AG04449 (cell line): Measurements from ENCODE around the gene SNAPIN.

Source experiments
- CTCF ChIA-PET: fragments of 350-600 bp; formaldehyde crosslinking; extraction: SDS; loops from one replicate; lab custom pipeline; 2021; ENCODE audit warnings: antibody characterized with exemption; lab: Yijun Ruan, JAX
- POLR2A ChIA-PET: fragments of 400-600, 350-600 bp; formaldehyde crosslinking; extraction: SDS; loops from one replicate; lab custom pipeline; 2020; ENCODE audit warnings: antibody characterized with exemption, inconsistent platforms; lab: Yijun Ruan, JAX
- DNase-seq: peaks from one replicate; pipeline ENCODE4 v3.0.0-alpha.2; 2010; ENCODE audit warnings: low read depth, low spot score
- H3K4me3 ChIP-seq: 2 replicates; pipeline ENCODE4 v1.5.1; 2011; ENCODE audit warnings: low read depth, mild to moderate bottlenecking, control low read depth, low read length
- CTCF ChIP-seq: IDR thresholded peaks from one replicate; pipeline ENCODE4 v1.5.1; 2011; ENCODE audit warnings: mild to moderate bottlenecking, moderate library complexity, low read length, control low read depth, inconsistent platforms; ENCODE audit not compliant: insufficient read depth; ENCODE audit errors: missing control alignments

The SNAPIN gene

DNA sequence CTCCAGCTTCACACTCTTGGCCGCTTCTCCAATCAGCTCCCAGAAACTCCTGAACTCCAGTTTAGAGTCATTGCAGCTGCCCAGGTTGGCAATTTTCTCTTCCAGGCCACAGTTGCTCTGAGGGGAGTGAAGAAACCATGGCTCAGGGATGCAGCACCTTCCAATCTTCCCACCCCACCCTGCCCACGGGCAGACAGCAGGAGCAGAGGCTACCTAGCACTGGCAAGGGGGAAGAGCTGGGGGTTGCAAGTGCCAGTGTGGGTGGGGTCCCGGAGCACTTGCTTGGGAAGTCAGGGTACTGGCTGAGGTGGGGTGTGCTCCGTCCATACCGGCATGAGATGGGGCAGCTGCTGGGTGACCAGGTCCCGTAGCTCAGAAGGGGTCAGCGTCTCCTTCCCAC, 43.6 kb upstream of the SNAPIN start:
- H3K4me3 ChIP-seq = no peak overlapping the region
- no peak for TF ChIP-seq CTCF
- ChIA-PET POLR2A (interaction anchor here (0.7 to 9.4 kb wide), 5 partner anchors 8 to 83 kb away, joined by 3 to 127 read pairs (median 5); partner anchors contain the start of gene S100A13), CTCF (interaction anchor here (1.0 to 12.8 kb wide), 6 partner anchors 12 to 106 kb away, joined by 3 to 178 read pairs (median 58); partner anchors contain the start of genes CHTOP, S100A1 and S100A13)
- no peak for DNase-seq

DNA sequence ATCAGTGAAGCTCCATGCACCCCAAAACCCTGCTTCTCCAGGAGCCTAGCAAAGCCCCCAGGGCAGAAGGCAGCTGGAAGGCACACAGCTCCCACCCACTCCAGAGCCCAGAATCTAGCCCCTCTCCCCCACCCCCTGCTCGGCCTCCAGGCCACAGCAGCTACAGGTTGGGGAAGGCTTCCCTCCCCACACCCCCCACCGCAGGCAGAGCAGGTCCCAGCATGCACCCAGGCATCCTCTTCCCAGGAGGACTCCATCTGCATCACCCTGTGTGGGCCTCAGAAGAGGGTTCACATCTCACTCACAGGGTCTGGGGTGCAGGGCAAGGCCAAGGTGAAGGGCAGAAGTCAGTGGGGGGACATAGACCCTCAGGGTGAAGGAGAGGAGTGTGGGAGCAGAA, 43.1 kb upstream of the SNAPIN start:
- TF ChIP-seq CTCF = no peak
- ChIA-PET POLR2A (interaction anchor here (0.7 to 9.4 kb wide), 4 partner anchors 9 to 83 kb away, joined by 3 to 127 read pairs (median 6); partner anchors contain the start of gene S100A13), CTCF (interaction anchor here (1.0 to 12.8 kb wide), 6 partner anchors 14 to 106 kb away, joined by 3 to 178 read pairs (median 58); partner anchors contain the start of genes CHTOP, S100A1 and S100A13)
- DNase-seq = no peak
- no peak overlapping the region for H3K4me3 ChIP-seq

- CTCF ChIA-PET = interaction anchor here (1.5 to 12.8 kb wide), 5 partner anchors 14 to 107 kb away, joined by 4 to 178 read pairs (median 93); partner anchors contain the start of genes CHTOP, S100A1 and S100A13
Observed at GRCh38 chr1:153616144-153616916, 42.2 kb upstream of the SNAPIN start, which contains the start of gene S100A14. Gene S100A14 (minus strand): TSS chr1:153616325. CDS start chr1:153615858, 467 bp downstream.

GRCh38 chr1:153616917-153617311, 41.6 kb upstream of the SNAPIN start:
- TF ChIP-seq CTCF = no peak
- POLR2A ChIA-PET = interaction anchor here (1.3 to 9.4 kb wide), 2 partner anchors 10 to 44 kb away, joined by 4 to 127 read pairs; partner anchors contain the start of gene S100A13
- CTCF ChIA-PET = interaction anchor here (0.9 to 12.8 kb wide), 8 partner anchors 13 to 108 kb away, joined by 3 to 178 read pairs (median 11); partner anchors contain the start of genes CHTOP, S100A1 and S100A13
- DNase-seq = no peak
- no peak overlapping the region for H3K4me3 ChIP-seq

More at GRCh38 chr1:153616144-153616916, 42.2 kb upstream of the SNAPIN start, which contains the start of gene S100A14:
- no peak within 1 kb of the TSS for H3K4me3 ChIP-seq
- no peak for TF ChIP-seq CTCF
- DNase-seq = no peak
- POLR2A ChIA-PET = interaction anchor here (9.4 kb wide), 1 partner anchor 10 kb away, joined by 127 read pairs; the partner anchor contains the start of gene S100A13

GRCh38 chr1:153617663-153618062, 40.8 kb upstream of the SNAPIN start:
- no peak for DNase-seq
- H3K4me3 ChIP-seq = no peak overlapping the region
- CTCF ChIA-PET = interaction anchor here (0.6 to 12.8 kb wide), 14 partner anchors 10 to 265 kb away, joined by 3 to 178 read pairs (median 4); partner anchors contain the start of genes CHTOP, S100A1 and S100A13
- POLR2A ChIA-PET = interaction anchor here (1.3 to 9.4 kb wide), 2 partner anchors 9 to 45 kb away, joined by 4 to 127 read pairs; partner anchors contain the start of gene S100A13
- peak; percentile 81 for TF ChIP-seq CTCF
